GM10847 (cell line): ENCODE measurements around the gene ACTR2.

Experiments used
- POLR2A ChIP-seq: IDR thresholded peaks from 2 replicates; pipeline ENCODE4 v1.6.1; 2011; ENCODE audit not compliant: insufficient read length; ENCODE audit errors: extremely low read depth

Gene ACTR2

DNA sequence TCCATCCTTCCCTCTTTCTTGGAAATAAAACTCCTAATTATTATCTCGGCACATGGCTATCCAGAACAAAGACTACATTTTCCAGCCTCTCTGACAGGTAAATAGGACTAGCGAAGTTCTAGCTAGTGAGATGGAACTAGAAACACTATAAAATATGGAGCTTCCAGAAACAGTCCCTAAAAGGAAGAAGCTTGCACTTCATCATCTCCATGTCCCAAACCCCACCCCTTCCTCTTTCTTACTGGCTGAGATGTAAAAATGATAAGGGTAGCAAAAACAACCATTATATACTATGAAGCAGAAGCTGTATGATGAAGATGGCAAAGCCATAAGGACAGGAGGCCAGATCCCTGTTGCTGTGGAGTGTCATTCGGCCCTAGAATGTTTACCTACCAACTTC is 11.7 kb upstream of the ACTR2 start:
- TF ChIP-seq POLR2A = no peak

GRCh38 chr2:65220432-65221131 is 7.0 kb upstream of the ACTR2 start:
- TF ChIP-seq POLR2A = no peak

DNA sequence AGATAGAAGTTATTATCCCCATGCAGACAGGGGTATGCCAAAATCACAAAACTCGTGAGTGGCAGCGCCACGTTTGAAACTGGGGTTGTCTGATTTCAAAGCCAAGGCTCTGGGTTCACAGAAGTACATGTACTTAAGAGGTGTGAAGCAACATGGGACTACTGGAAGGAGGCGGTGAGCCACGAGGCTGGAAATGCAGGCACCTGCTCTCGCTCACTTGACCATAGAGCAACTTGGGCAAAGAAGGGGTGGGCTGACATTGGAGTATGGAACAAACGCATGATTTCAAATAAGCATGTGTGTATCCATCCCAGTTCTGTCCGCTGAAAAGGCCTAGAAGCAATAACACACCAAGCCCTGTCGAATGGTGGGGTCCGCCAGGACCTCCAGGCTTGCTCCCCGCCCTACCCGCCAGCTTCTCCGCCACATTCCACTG is 593 bp upstream of the ACTR2 start:
- no peak for TF ChIP-seq POLR2A

- no peak for TF ChIP-seq POLR2A
These were observed 676 bp downstream of the ACTR2 start for GRCh38 chr2:65228263-65228750.

- TF ChIP-seq POLR2A = no peak
These were observed 3.5 kb downstream of the ACTR2 start for GRCh38 chr2:65231121-65231520.

- TF ChIP-seq POLR2A = no peak
These were observed 4.4 kb downstream of the ACTR2 start for GRCh38 chr2:65231892-65232477.

DNA sequence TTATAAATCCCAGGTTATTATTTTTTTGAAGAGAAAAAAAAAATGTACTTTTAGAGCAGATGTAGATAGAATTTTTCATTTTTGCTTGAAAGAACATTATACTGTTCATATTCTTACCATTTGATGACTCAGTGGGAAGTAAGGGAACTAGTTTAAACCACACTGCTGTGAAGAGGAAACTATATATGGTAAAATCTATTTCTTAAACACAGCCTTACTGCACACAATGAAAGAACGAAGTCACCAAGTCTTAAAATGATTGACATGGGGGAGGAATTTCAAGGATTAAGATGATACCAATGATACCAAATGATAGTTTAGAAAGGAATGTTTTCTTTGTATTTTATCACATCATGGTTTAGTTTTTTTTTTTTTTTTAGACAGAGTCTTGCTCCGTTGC is 5.0 kb downstream of the ACTR2 start:
- TF ChIP-seq POLR2A = no peak

DNA sequence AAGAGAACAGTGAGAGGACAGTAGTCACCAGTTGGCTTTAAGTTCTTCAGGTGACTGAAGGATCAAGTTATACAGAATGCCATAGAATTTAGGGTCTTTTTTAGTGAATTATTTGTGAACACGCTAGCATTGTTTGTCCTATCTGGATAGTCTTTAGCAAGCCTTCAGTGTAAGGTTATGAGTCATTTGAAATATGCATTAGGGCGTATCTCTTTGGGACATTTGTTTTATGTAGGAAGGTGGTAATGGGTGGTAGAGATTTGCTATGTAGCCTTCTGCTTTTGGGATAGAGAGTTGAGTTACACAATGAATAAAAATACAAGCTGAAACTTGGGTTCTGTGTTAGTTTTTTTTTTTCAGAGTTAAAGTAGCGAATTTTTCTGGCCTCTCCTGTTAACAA is 13.0 kb downstream of the ACTR2 start:
- TF ChIP-seq POLR2A = no peak

DNA sequence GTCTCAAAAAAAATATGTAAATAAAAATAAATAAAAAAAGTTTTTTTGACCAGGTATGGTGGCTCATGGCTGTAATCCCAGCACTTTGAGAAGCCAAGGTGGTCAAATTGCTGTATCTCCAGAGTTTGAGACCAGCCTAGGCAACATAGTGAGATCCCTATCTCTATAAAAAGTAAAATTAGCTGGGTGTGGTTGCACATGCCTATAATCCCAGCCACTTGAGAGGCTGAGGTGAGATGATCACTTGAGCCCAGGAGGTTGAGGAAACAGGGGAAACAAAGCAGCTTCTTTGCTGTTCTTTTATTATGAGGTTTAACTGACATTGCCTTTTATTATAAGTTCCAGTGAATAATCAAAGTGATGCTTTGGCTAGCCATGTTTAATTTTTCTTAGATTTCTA is 25.0 kb downstream of the ACTR2 start:
- no peak for TF ChIP-seq POLR2A

DNA sequence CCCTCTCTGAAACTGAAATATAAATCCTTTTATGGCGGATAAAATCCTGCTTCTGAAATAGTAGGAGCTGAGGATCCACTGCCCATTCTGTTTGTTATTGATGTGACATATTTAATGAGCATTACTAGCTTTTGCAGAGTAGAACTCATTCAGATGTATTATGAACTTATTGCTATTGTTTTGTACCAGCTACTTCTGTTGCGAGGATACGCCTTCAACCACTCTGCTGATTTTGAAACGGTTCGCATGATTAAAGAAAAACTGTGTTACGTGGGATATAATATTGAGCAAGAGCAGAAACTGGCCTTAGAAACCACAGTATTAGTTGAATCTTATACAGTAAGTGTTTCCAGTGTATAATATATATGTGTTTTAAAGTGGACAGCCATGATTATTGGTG is 27.7 kb downstream of the ACTR2 start:
- no peak for TF ChIP-seq POLR2A

DNA sequence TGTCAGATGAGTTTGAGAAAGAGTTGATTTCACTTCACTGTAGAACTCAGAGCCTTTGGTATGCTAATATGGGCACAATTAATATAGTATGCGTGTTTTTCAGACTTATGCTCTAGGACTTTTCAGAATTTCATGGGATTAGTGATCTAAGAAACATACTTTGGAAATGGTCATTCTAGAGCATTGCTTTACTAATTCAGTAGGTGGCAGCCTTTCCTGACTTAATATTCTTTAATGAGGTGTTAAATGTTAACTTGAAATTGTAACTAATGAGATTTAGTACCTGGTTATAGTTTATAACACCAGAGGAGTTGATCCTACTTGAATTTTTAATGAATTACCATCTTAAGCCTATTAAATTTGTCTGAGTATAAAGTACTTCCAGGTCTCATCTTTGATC is 28.4 kb downstream of the ACTR2 start:
- no peak for TF ChIP-seq POLR2A

DNA sequence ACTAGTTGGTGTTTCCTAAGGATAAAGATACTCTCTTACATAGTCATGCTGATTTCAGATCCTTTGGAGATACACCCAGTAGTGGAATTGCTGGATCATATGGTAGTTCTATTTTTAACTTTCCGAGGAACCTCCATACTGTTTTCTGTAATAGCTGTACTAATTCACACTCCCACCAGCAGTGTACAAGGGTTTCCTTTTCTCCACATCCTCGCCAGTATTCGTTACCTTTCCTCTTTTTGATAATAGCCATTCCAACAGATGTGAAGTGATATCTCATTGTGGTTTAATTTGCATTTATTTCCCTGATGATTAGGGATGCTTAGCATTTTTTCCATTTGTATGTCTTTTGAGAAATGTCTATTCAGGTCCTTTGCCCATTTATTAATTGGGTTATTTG is 34.0 kb downstream of the ACTR2 start:
- no peak for TF ChIP-seq POLR2A

DNA sequence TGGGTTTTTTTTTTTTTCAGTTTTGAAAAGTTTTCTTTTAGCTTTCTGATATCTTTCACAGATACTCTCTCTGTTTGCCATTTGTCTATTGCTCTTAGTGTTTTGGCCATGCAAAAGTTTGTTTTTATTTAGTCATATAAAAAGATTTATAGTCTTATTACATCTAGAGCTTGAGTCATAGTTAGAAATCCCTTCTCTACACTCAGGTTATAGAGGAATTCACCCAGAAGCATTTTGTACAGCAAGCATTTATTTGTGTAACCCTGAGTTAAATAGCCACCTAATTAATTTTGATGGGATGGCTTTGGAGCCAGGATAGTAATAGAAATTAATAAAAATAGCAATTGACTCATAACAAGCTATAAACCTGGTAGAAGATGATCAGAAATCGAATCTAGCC is 35.6 kb downstream of the ACTR2 start:
- TF ChIP-seq POLR2A = no peak

- no peak for TF ChIP-seq POLR2A
These were observed 36.4 kb downstream of the ACTR2 start for GRCh38 chr2:65263986-65264385.

- TF ChIP-seq POLR2A = no peak
These were observed 37.4 kb downstream of the ACTR2 start for GRCh38 chr2:65264821-65265670.

- no peak for TF ChIP-seq POLR2A
These were observed 38.0 kb downstream of the ACTR2 start for GRCh38 chr2:65265671-65266045.
